ENCODE results near the gene PTEN.
"Not testable (repeated sequence)": the region's sequence is repeated elsewhere in the genome, so short reads cannot be mapped to it uniquely, and the experiment has no call there.

The PTEN gene

DNA sequence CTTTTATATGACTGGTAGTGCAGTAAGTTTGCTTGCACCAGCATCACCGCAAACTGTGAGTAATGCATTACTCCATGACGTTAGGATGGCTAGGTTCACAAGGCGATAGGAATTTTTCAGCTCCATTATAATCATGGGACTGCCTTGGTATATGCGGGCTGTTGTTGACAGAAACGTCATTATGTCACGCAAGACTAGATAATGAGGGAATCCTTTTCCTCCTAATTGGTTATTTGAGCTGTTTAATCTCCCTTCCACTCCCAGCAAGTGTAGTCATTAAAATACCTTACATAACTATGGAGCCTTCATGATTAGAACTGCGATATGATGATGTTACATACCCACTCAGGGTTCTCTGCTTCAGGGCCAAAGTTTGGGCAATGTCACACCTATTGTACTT lies 17.4 kb upstream of the PTEN start:
- DNase-seq, result no peak

DNA sequence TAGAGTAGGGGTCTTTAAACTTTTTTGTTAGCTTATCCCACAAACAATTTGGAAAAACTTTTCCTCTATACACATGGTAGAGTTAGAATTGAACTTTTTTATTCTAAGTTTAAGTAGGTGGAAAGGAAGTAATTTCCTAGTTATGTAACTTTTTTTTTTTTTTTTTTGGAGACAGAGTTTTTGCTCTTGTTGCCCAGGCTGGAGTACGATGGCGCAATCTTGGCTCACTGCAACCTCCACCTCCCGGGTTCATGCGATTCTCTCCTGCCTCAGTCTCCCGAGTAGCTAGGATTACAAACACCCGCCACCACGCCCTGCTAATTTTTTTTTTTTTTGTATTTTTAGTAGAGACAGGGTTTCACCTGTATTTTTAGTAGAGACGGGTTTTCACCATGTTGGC lies 16.7 kb upstream of the PTEN start:
- not testable (repeated sequence) for DNase-seq

GRCh38 chr10:87847550-87847949 lies 15.9 kb upstream of the PTEN start:
- no peak for DNase-seq

DNA sequence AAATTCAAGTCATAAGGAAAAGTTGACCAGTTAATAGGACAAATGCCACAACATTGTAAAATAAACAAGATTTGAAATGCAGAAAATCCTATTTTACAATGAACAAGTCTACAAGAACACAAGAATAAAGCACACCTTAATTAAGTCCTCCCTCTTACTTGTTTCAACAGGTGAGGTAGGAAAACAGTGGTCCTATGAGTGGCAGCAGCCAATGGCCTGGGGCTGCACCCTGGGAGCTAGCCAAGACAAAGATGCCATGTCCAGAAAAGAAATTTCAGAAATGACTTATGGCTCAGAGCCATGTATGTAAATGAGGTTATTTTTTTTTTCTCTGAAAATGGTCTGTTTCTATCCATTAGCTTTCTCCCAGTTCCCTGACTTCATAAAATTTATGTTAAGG lies 14.4 kb upstream of the PTEN start:
- no peak for DNase-seq

GRCh38 chr10:87850742-87851205 lies 12.7 kb upstream of the PTEN start:
- DNase-seq, result peak; percentile 47 to 50

GRCh38 chr10:87852089-87852488 lies 11.3 kb upstream of the PTEN start:
- no peak for DNase-seq

DNA sequence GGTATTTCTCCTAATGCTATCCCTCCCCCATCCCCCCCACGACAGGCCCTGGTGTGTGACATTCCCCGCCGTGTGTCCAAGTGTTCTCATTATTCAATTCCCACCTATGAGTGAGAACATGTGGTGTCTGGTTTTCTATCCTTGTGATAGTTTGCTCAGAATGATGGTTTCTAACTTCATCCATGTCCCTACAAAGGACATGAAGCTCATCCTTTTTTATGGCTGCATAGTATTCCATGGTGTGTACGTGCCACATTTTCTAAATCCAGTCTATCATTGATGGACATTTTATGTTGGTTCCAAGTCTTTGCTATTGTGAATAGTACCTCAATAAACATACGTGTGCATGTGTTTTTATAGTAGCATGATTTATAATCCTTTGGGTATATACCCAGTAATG lies 8.2 kb upstream of the PTEN start:
- DNase-seq, result not testable (repeated sequence)

GRCh38 chr10:87855665-87856064 lies 7.8 kb upstream of the PTEN start:
- not testable (repeated sequence) for DNase-seq

- peak in 1 of 2 donors; percentile 23 for DNase-seq
Measured at GRCh38 chr10:87860156-87860795, 3.1 kb upstream of the PTEN start.

DNA sequence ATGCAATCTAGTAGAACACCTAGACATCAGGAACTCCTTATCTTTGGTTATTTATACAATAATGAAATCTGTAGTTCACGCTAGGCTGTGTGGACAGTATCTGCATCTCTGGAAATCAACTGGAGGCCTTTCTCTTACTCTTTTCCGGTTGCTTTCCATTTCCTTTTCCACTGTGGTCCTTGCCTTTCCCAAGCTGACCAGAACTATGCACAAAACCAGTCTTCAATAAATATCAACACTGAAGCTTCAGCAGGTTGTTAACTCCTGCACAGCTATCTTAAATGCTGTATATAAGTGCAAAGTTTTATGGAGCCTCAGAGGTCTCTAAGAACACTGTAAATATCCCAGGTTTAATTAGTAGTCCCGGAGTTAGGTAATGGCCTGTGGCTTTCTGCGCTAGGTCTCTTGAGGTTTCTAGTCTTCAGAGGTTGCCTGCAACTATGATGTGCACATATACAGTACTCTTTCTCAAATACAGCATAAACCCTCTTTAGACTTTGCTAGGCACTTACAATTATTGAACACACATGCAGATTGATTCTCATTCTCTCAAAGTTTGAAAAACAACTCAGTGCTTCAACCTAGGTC lies 2.5 kb upstream of the PTEN start:
- DNase-seq, result no peak

GRCh38 chr10:87861566-87861952 lies 1.9 kb upstream of the PTEN start:
- DNase-seq, result peak in 1 of 2 donors; percentile 15

GRCh38 chr10:87861953-87862678 lies 1.3 kb upstream of the PTEN start:
- peak; percentile 93 to 94 for DNase-seq

GRCh38 chr10:87862679-87863052 lies 759 bp upstream of the PTEN start:
- DNase-seq, result peak; percentile 66 to 68

- peak; percentile 13 to 15 for DNase-seq
Measured at GRCh38 chr10:87863951-87864495, 598 bp downstream of the PTEN start.

DNA sequence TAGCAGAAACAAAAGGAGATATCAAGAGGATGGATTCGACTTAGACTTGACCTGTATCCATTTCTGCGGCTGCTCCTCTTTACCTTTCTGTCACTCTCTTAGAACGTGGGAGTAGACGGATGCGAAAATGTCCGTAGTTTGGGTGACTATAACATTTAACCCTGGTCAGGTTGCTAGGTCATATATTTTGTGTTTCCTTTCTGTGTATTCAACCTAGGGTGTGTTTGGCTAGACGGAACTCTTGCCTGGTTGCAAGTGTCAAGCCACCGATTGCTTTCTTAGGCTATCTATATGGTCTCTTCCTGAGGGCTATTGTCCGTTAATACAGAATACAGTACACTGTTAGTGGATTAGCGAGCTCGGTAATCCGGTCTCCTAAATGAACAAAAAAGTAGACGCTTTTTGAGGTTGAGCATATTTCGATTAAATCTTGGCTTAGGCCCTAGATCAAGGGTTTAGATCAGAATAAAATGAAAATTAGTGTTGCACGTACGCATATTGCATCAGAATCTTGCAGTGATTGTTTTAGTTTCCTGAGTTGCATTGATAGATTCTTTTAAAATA lies 1.2 kb downstream of the PTEN start:
- no peak for DNase-seq

GRCh38 chr10:87865241-87865881 lies 1.9 kb downstream of the PTEN start:
- DNase-seq, result no peak

DNA sequence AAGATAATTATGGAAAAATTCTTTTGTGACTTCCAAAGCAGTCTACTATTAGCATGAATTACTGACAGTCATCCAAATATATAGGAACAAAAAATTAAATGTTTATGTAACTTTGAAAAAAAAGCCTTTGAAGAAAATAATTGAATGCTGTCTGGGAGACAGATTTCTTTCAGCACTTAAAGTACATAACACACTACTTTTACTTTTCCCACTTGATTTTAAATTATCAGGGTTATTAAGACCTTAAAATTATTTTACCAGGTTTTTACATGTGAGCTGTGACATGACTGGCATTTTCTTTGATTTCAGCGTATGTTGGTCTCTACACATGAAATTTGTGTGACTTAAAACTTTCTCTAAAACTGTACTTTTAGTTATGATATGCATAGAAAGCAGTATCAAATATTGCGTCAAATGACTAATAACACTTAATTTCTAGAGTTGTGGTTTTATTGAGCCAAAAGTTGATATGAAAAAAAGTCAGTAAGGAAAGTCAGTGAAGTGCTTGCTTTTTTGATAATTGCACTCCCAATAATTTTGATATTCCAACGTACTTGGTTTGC lies 3.1 kb downstream of the PTEN start:
- DNase-seq, result no peak

DNA sequence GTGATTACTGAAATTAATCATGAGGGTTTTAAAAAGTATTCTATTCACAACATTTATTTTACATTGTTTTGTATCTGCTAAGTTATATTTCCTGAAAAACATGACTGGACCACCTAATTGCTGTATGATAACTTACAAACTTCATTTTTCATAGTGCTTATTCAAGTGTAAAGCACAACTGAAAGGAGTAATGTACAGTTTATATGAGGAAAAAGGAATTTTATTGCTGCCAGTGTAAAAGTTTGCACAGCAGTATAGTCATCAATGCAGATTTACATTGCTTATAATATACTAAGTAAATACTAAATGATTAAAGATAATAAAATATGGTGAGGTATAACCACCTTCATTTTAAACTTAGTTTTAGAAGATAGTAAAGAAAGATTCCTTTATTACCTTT lies 4.0 kb downstream of the PTEN start:
- DNase-seq, result no peak

GRCh38 chr10:87868277-87868676 lies 4.9 kb downstream of the PTEN start:
- no peak for DNase-seq

- DNase-seq, result not testable (repeated sequence)
Measured at GRCh38 chr10:87869139-87869538, 5.7 kb downstream of the PTEN start.

DNA sequence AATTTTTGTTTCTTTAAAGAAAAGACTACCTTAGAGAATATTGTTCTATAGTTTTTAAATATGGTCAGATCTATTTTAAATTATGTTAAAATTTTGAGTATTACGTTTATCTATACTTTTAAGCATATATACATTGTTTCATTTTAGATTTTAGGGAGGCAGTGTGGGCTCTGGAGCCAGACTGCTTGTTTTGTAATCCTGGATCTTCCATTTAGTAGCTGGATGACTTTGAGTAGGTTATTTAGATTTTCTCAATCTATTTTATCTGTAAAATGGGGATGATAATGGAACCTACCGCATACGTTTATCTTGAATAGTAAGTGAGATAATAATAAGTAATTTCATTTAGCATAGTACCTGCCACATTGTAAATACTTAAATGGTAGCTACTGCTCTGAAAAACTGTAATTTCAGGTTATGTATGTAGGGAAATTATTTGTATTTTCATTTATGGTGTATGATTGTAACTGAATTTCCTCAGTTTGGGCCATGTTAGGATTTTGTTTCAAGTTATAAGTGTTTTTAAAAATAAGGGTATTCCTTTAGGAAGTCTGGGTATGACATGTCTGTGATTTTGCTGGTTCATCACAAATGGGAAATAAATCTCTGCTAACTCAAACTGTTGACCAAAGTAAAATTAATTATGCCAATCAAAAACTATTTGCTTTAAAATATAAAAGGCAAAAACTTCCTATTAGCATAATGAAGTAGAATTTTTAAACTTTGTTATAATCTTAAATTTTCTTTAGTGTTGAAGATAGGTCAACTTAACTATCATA lies 6.5 kb downstream of the PTEN start:
- DNase-seq, result no peak

DNA sequence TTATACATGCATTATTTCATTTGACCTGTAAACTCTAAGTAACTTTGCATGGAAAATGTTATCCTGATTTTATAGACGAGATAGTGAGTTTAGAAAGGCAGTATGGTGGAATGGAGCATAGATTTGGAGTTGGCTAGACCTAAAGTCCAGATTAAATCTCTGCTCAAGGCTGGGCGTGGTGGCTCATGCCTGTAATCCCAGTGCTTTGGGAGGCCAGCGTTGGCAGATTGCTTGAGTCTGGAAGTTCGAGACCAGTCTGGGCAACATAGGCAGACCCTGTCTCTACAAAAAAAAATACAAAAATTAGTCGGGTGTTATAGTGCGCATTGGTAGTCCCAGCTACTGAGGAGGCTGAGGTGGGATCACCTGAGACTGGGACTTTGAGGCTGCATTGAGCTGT lies 9.4 kb downstream of the PTEN start:
- DNase-seq, result no peak
